T-cell (primary cell): ENCODE results near the gene ZC2HC1C. TPM values are rescaled to one million over a fixed set of nuclear protein-coding genes. Genes with fewer than 3 reads are reported as not detected.
"Not testable (repeated sequence)": the region's sequence is repeated elsewhere in the genome, so short reads cannot be mapped to it uniquely, and the experiment has no call there.

Experiments
- ATAC-seq, 4 experiments: fragments of 200-7000 bp in 3 of 4; fragments of 150-1000 bp in 1 of 4; cut with Tn5 transposase; replicated peaks in 1 of 4; 1 replicate in 3 of 4; 2 replicates in 1 of 4; pipeline ENCODE4 v1.10.0; 2021; ENCODE audit warnings: moderate library complexity in 3 of 4, mild to moderate bottlenecking in 2 of 4, moderate number of reproducible peaks in 1 of 4
- CTCF ChIA-PET, 2 donors: fragments of 300-600 bp; sonication (Branson Sonifier 250); formaldehyde crosslinking; loops; one replicate each; lab custom pipeline; 2022; ENCODE audit warnings: antibody characterized with exemption in 2 of 2; lab: Charles Lee
- POLR2A ChIA-PET, 2 donors: fragments of 300-600 bp; sonication (Branson Sonifier 250); formaldehyde crosslinking; loops; one replicate each; lab custom pipeline; 2022; ENCODE audit warnings: antibody characterized with exemption in 2 of 2; lab: Charles Lee
- DNase-seq, 35 experiments: peaks; one replicate each; pipeline versions ENCODE4 v3.0.0 to v3.0.0-alpha.2; 2013 to 2023
- H3K27ac ChIP-seq: one replicate; pipeline ENCODE4 v1.5.1; 2013; ENCODE audit warnings: low read length
- H3K27me3 ChIP-seq, 2 experiments: replicated peaks in 1 of 2; 1 replicate in 1 of 2; 2 replicates in 1 of 2; pipeline versions ENCODE4 v1.6.1 to v1.7.0; 2013; ENCODE audit warnings: low read length in 1 of 2, mixed read lengths in 1 of 2; ENCODE audit not compliant: control insufficient read depth in 2 of 2, insufficient read depth in 2 of 2; ENCODE audit errors: extremely low read depth in 1 of 2
- H3K36me3 ChIP-seq, 2 donors: 1 replicate in 1 of 2; 2 replicates in 1 of 2; pipeline versions ENCODE4 v1.6.1 to v1.7.0; 2013; ENCODE audit warnings: low read length in 1 of 2; ENCODE audit not compliant: control insufficient read depth in 2 of 2, insufficient read depth in 1 of 2; ENCODE audit errors: extremely low read depth in 1 of 2
- H3K4me1 ChIP-seq, 2 experiments: 1 replicate in 1 of 2; 2 replicates in 1 of 2; pipeline versions ENCODE4 v1.6.1 to v1.7.0; 2013; ENCODE audit warnings: low read length in 2 of 2, mixed read lengths in 1 of 2; ENCODE audit not compliant: insufficient read depth in 2 of 2, control insufficient read depth in 1 of 2; ENCODE audit errors: extremely low read depth in 1 of 2
- H3K4me3 ChIP-seq, 2 donors: 1 replicate in 1 of 2; 2 replicates in 1 of 2; pipeline versions ENCODE4 v1.5.1 to v1.7.0; 2013; ENCODE audit warnings: mild to moderate bottlenecking in 2 of 2, low read length in 1 of 2, moderate library complexity in 1 of 2; ENCODE audit not compliant: control insufficient read depth in 1 of 2; ENCODE audit errors: extremely low read depth in 1 of 2
- H3K9me3 ChIP-seq: 2 replicates; pipeline ENCODE4 v1.7.0; 2013
- H3K27ac Mint-ChIP-seq, 2 donors: one replicate each; pipeline ENCODE4 v1.8.0; 2020 to 2021; ENCODE audit warnings: mild to moderate bottlenecking in 2 of 2, mixed read lengths in 2 of 2
- H3K27me3 Mint-ChIP-seq, 2 donors: one replicate each; pipeline ENCODE4 v1.8.0; 2021 to 2022; ENCODE audit warnings: mixed read lengths in 2 of 2
- H3K36me3 Mint-ChIP-seq: one replicate; pipeline ENCODE4 v1.8.0; 2021; ENCODE audit warnings: mixed read lengths
- H3K4me1 Mint-ChIP-seq, 3 donors: one replicate each; pipeline ENCODE4 v1.8.0; 2020 to 2022; ENCODE audit warnings: mixed read lengths in 3 of 3, mild to moderate bottlenecking in 1 of 3
- H3K4me3 Mint-ChIP-seq, 3 donors: one replicate each; pipeline ENCODE4 v1.8.0; 2020 to 2022; ENCODE audit warnings: mild to moderate bottlenecking in 3 of 3, mixed read lengths in 3 of 3, moderate library complexity in 3 of 3
- H3K9me3 Mint-ChIP-seq, 3 donors: one replicate each; pipeline ENCODE4 v1.8.0; 2020 to 2022; ENCODE audit warnings: mixed read lengths in 3 of 3
- WGBS: methylation state at CpG from one replicate; pipeline ENCODE4 v1.1.5; 2013; ENCODE audit warnings: missing lambda C conversion rate; ENCODE audit not compliant: insufficient coverage; 5-methylcytosine and 5-hydroxymethylcytosine counted together
- total RNA-seq, 35 experiments: library from RNA in 6 of 35; stranded (reverse) in 6 of 35; fragments of 120-200 nt in 1 of 35; gene quantifications; one replicate each; pipeline versions ENCODE4 v1.2.1 to v1.2.4 and lab custom pipeline; 2013 to 2026

ZC2HC1C gene
- total RNA-seq, 5 donors from 2014 or later (not counting 1 experiment from before 2014, with no cell fraction given): 0.36 to 1.3 (median 0.56) TPM; not detected in 1

- ATAC-seq: peak; percentile 90 to 93 (median 92)
These were observed 57.4 kb downstream of the ZC2HC1C start, which contains the start of gene NEK9 for GRCh38 chr14:75126679-75127473. NEK9 (minus strand) TSS chr14:75127048; CDS start chr14:75126921, 127 bp downstream.

GRCh38 chr14:75127474-75127820 is 58.0 kb downstream of the ZC2HC1C start:
- peak overlapping the region; percentile 92 for H3K27ac ChIP-seq
- not testable (repeated sequence) for H3K9me3 ChIP-seq, H3K36me3 Mint-ChIP-seq, H3K27me3 ChIP-seq, ATAC-seq, H3K9me3 Mint-ChIP-seq, H3K27me3 Mint-ChIP-seq, H3K36me3 ChIP-seq
- WGBS: 52% methylated on average over 9 of the region's 16 CpGs
- peaks cover 44 to 50% (median 47%) of the 10 kb centered on the region in 3 donors for H3K4me1 Mint-ChIP-seq
- peak overlapping the region; percentile 95 to 97 (median 96) for H3K4me3 Mint-ChIP-seq
- peaks cover 14 to 34% of the 10 kb centered on the region in 2 experiments for H3K4me1 ChIP-seq
- peak overlapping the region; percentile 96 for H3K27ac Mint-ChIP-seq
- ChIA-PET POLR2A (interaction anchor here in 1 of 2 donors (0.7 kb wide), 1 partner anchor 59 kb away, joined by 5 read pairs; no protein-coding TSS in a partner anchor), CTCF (interaction anchor here in 1 of 2 donors (0.5 to 1.5 kb wide), 4 partner anchors 9 to 266 kb away, joined by 3 to 4 read pairs (median 3); no protein-coding TSS in a partner anchor)
- H3K4me3 ChIP-seq: peak overlapping the region; percentile 36 to 87
- peak in 3 of 35 experiments; percentile 3 to 23 (median 5) for DNase-seq

More at GRCh38 chr14:75126679-75127473, 57.4 kb downstream of the ZC2HC1C start, which contains the start of gene NEK9:
- Mint-ChIP-seq H3K4me3 (peak within 1 kb of the TSS; percentile 95 to 97 (median 96)), H3K27me3 (no peaks in the 10 kb centered on the region), H3K27ac (peak within 1 kb of the TSS; percentile 96), H3K9me3 (no peaks in the 10 kb centered on the region), H3K36me3 (peaks cover 6% of the 10 kb centered on the region), H3K4me1 (peaks cover 44 to 52% (median 45%) of the 10 kb centered on the region in 3 donors)
- CTCF ChIA-PET: interaction anchor here in 1 of 2 donors (0.5 to 1.6 kb wide), 8 partner anchors 9 to 266 kb away, joined by 3 to 14 read pairs (median 3); no protein-coding TSS in a partner anchor
- peaks cover 0 to 5% of the 10 kb centered on the region in 2 donors for H3K36me3 ChIP-seq
- DNase-seq: peak; percentile 77 to 93 (median 87)
- H3K27me3 ChIP-seq: no peaks in the 10 kb centered on the region
- H3K27ac ChIP-seq: peak within 1 kb of the TSS; percentile 92
- no peaks in the 10 kb centered on the region for H3K9me3 ChIP-seq
- POLR2A ChIA-PET: interaction anchor here (0.5 to 1.5 kb wide), 6 partner anchors 50 to 473 kb away, joined by 3 to 7 read pairs (median 4); no protein-coding TSS in a partner anchor
- 0% methylated on average over 71 of the region's 76 CpGs for whole genome bisulfite sequencing
- H3K4me3 ChIP-seq: peak within 1 kb of the TSS; percentile 36 to 87
- peaks cover 14 to 34% of the 10 kb centered on the region in 2 experiments for H3K4me1 ChIP-seq

- no peaks in the 10 kb centered on the region for H3K9me3 ChIP-seq
- H3K4me3 ChIP-seq: peak overlapping the region; percentile 36 to 87
- no peaks in the 10 kb centered on the region for H3K27me3 ChIP-seq
- no peaks in the 10 kb centered on the region for H3K9me3 Mint-ChIP-seq
- H3K36me3 Mint-ChIP-seq: peaks cover 9% of the 10 kb centered on the region
- peaks cover 44 to 53% (median 50%) of the 10 kb centered on the region in 3 donors for H3K4me1 Mint-ChIP-seq
- CTCF ChIA-PET: interaction anchor here (0.5 to 1.2 kb wide), 6 partner anchors 12 to 181 kb away, joined by 3 to 5 read pairs (median 3); no protein-coding TSS in a partner anchor
- no peaks in the 10 kb centered on the region for H3K27me3 Mint-ChIP-seq
- peak overlapping the region; percentile 92 for H3K27ac ChIP-seq
- POLR2A ChIA-PET: interaction anchor here in 1 of 2 donors (1.0 kb wide), 1 partner anchor 170 kb away, joined by 4 read pairs; no protein-coding TSS in a partner anchor
- no peak for ATAC-seq
- WGBS: 95% methylated on average over 7 of the region's 10 CpGs
- peak overlapping the region; percentile 87 to 96 for H3K27ac Mint-ChIP-seq
- peak overlapping the region; percentile 95 to 97 (median 96) for H3K4me3 Mint-ChIP-seq
- DNase-seq: no peak
- H3K36me3 ChIP-seq: peaks cover 0 to 10% of the 10 kb centered on the region in 2 donors
- peaks cover 14 to 34% of the 10 kb centered on the region in 2 experiments for H3K4me1 ChIP-seq
These were observed 58.6 kb downstream of the ZC2HC1C start for GRCh38 chr14:75127903-75128595.

- H3K27ac Mint-ChIP-seq: peak overlapping the region in 1 of 2 donors; percentile 11
- H3K4me3 Mint-ChIP-seq: peak overlapping the region in 1 of 3 donors; percentile 56
- H3K4me1 ChIP-seq: peaks cover 14 to 34% of the 10 kb centered on the region in 2 experiments
- H3K9me3 ChIP-seq: no peaks in the 10 kb centered on the region
- ATAC-seq: no peak
- H3K27me3 ChIP-seq: no peaks in the 10 kb centered on the region
- H3K36me3 ChIP-seq: peaks cover 0 to 15% of the 10 kb centered on the region in 2 donors
- peaks cover 44 to 51% (median 48%) of the 10 kb centered on the region in 3 donors for H3K4me1 Mint-ChIP-seq
- no peaks in the 10 kb centered on the region for H3K9me3 Mint-ChIP-seq
- DNase-seq: no peak
- H3K36me3 Mint-ChIP-seq: peaks cover 14% of the 10 kb centered on the region
- 90% methylated on average over 2 of the region's 5 CpGs for WGBS
- no peak overlapping the region for H3K27ac ChIP-seq
- ChIA-PET POLR2A (interaction anchor here (0.6 to 1.0 kb wide), 2 partner anchors 116 to 170 kb away, joined by 3 to 4 read pairs; no protein-coding TSS in a partner anchor), CTCF (interaction anchor here (0.5 to 1.5 kb wide), 8 partner anchors 12 to 180 kb away, joined by 3 to 5 read pairs (median 3); no protein-coding TSS in a partner anchor)
- no peak overlapping the region for H3K4me3 ChIP-seq
- H3K27me3 Mint-ChIP-seq: no peaks in the 10 kb centered on the region
These were observed 59.2 kb downstream of the ZC2HC1C start for GRCh38 chr14:75128596-75128990.

Other genes starting within 250 kb of the ZC2HC1C start
- gene PROX2, start 193.5 kb upstream of the ZC2HC1C start, total RNA-seq: under 1 TPM in 2 of 5 donors, not detected in 3; 0.10 to 0.12 TPM
- 100 to 1,000 TPM in 3 of 5 donors, 10 to 100 TPM in 2; 88.3 to 128 (median 102) TPM for gene DLST, start 187.7 kb upstream of the ZC2HC1C start, total RNA-seq
- 10 to 100 TPM in 1 of 5 donors, 1 to 10 TPM in 4; 3.2 to 15.3 (median 6.2) TPM for gene RPS6KL1, start 146.4 kb upstream of the ZC2HC1C start, total RNA-seq
- under 1 TPM in 2 of 5 donors, not detected in 3; 0.09 to 0.29 TPM for gene PGF, start 114.0 kb upstream of the ZC2HC1C start, total RNA-seq
- 10 to 100 TPM; 19.4 to 31.5 (median 29.2) TPM for gene EIF2B2, start 66.7 kb upstream of the ZC2HC1C start, total RNA-seq
- 10 to 100 TPM; 17.3 to 28.2 (median 22.1) TPM for gene MLH3, start 18.2 kb upstream of the ZC2HC1C start, total RNA-seq
- gene ACYP1, start 5.6 kb upstream of the ZC2HC1C start, total RNA-seq: 10 to 100 TPM; 15.3 to 26.1 (median 21.5) TPM
- 100 to 1,000 TPM in 3 of 5 donors, 10 to 100 TPM in 2; 78.9 to 121 (median 117) TPM for gene NEK9, start 57.4 kb downstream of the ZC2HC1C start, total RNA-seq
- 100 to 1,000 TPM; 143 to 193 (median 151) TPM for gene TMED10, start 107.0 kb downstream of the ZC2HC1C start, total RNA-seq
- gene FOS, start 209.2 kb downstream of the ZC2HC1C start, total RNA-seq: 1,000 to 10,000 TPM in 2 of 5 donors, 10 to 100 TPM in 3; 20.4 to 2,951 (median 27.1) TPM